Activated CD8-positive, alpha-beta memory T cell treated with anti-CD3 and anti-CD28 coated beads, Interleukin-2, amount 50 U/mL, for 24 hours (primary cell): ENCODE results near the gene NAV2.

Experiments
- DNase-seq: peaks from one replicate; pipeline ENCODE4 v3.0.0-alpha.2; 2020; ENCODE audit errors: extremely low read depth

The NAV2 gene

DNA sequence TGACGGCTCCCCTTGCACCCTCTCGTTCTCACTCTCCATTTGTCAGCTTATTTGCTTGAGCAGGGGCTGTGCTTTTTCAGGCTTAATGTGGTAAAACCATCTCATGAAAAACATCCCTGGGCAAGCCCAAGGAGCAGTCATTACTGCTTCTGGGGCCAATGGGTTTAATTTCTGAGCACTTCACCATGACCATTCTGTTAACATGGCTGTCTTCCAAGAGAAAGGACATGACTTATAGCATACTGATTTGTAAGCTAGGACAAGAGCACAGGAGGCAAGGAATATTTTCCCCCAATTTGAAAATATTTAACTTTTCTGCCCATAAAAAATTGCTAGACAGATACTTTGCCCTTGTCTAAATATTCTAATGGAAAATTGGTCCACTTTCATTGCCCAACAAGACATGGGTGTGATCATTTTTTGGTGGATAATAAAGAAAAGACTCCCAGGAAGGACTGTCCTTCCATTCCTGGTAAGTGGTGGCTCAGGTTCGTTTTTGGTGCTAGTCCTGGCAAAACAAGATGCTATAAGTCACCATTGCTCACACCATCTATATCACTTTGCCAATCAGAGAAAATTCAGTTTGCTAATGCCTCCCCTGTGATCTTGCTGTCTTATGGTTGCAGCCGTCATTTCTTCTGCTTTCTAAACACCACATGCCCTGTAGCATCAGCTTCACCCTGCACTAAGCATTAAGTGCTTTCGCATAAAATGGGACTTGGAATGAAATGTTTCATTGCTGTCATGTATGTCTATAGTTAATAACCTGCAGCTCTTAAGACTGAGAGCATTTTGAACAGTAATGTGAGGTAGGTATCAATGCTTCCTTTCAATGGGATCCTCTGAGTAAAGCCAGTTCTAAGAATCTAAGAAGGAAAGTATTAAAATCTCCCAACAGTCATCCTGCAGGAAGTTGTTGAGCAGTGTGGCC lies 339.1 kb downstream of the NAV2 start:
- DNase-seq = no peak

- no peak for DNase-seq
Measured at GRCh38 chr11:20053572-20053971, 340.9 kb downstream of the NAV2 start.

GRCh38 chr11:20054584-20054983 lies 341.9 kb downstream of the NAV2 start:
- DNase-seq = no peak

DNA sequence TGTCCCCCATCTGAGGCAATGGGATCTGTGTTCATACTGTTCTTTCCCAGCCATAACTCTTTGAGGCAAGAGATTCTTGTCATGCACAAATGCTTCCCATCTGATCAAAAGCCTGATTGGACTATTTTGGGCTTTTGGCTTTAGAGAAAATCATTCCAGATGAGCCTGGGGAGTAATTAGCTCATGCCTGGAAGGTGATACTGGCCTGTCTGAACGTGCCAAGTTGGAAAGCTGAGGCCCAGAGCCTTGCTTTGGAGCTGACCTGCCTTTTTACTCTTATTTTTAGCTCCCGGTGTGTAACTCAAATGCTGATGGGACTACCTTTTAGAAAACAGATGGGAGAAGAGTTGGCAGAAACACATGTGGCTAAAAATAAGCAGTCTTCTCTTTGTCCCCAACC lies 342.7 kb downstream of the NAV2 start:
- DNase-seq = no peak

- DNase-seq = no peak
Measured at GRCh38 chr11:20056109-20056949, 343.7 kb downstream of the NAV2 start.

DNA sequence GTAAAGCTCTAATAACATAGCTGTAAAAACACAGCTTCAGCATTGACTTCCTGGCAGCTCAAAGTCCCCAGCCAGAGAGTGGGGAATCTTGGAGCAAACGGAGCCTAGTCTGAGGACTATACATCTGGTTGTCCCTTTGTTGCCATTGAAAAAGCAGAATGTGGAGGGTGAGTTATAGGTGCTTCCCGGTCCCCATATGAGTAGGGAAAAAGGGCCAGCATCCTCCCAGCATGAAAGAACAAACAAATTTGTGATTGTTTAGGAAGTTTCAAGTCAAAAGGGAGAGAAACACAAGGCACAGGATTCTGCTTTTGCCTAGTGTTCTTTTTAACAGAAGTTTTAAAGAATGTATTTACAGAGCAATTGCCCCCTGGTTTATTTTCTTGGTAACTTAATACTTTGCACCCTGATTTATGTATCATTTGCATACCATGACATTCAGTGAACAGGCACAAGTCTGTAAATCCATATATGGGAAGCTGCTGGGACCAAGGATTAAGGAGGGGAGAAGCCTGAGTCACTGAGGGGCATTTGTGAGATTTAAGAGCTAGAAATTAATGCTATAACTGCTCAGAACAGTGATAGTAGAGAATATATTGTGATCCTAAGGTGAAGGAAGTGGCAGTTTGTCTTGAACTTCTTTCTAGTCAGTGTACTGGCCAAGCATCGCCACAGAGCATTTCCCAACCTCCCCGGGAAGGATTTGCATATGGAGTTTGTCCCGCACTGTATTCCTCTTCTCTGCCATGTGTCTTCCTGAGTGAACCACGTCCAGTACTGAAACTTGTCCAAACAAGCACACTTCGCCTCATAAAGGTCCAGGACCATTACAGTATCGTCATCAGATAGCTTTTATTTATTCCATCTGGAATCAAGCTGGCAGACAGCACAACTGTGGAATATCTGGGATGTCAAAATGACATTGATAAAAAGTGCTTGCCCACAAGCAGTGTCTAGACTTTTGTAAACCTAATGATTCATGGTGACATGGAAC lies 344.6 kb downstream of the NAV2 start:
- DNase-seq = no peak

GRCh38 chr11:20058749-20059458 lies 346.3 kb downstream of the NAV2 start:
- no peak for DNase-seq

DNA sequence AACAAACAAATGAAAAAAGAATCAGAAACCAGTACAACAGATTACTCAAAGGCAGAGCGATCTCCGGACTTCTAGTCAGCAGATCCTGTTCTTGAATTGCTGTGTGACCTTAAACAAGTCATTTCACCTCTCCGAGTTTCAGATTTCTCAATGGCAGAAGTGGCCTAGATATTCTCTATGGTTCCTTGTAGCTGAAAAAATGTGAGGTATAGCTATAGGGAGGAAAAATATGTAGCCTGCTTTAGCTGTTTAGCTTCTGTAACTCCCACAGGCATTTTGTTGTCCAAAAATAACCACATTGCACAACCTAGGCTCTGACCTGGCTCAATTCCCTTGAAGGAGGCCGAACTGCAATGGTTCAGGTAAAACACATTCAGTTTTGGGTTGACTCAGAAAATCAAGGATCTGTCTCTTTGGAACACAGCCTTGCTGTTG lies 347.0 kb downstream of the NAV2 start:
- no peak for DNase-seq

DNA sequence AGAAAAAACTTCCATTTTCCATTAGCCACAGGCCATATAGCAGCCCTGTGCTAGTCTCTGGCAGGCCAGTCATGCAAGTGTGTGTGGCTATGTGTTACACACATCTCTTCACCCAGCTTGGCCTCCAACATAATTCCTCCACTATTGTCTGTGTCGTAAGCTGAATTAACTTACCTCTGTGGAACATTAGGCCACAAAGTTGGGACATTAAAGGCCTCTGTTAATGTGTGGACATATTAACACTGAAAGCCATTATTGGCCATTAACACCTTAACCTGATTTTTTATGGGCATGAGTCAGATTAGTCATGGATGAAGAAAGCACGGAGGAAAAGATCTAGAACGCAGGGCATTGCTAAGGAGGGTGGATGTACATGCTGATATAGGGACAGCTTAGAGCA lies 347.5 kb downstream of the NAV2 start:
- DNase-seq = no peak

- DNase-seq = no peak
Measured at GRCh38 chr11:20060647-20061205, 348.1 kb downstream of the NAV2 start.

DNA sequence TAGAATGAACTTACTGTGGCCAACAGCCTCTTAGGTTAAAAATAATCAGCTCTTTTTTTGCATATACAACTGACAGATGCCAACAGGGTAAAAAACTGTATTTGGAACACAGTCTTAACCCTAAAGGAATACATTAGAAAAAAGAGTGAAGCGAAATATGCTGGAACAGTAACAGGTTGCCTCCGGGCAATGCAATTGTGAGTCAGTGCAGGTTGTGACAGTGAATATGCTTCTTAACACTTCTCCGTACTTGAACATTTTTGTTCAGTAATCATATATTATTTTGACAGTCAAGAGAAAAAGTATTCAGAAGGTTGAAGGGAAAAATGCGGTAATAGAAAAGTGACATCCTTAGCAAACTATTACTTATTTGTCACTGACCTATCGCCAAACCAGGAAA lies 349.1 kb downstream of the NAV2 start:
- no peak for DNase-seq

GRCh38 chr11:20064961-20065405 lies 352.3 kb downstream of the NAV2 start:
- DNase-seq = no peak

DNA sequence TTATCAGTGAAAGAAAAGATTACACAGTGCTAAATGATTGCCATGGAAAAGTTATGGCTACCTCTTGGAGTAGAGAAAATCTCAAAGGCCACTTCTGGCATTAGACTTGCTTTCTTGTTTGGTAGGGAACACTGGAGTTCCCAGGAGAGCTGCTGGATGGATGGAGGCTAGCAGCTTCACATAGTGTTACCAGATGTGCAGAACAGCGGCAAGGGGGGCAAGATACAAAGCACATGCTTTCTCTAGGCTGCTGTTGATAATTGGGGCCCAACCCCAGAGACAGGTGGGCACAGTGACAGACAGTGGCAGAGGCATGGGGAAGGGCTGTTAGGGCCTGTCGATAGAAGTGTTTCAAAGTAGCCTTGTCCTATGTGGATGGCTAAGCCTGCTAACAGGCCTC lies 352.8 kb downstream of the NAV2 start:
- DNase-seq = no peak

- no peak for DNase-seq
Measured at GRCh38 chr11:20066013-20066782, 353.6 kb downstream of the NAV2 start.

GRCh38 chr11:20066783-20067156 lies 354.1 kb downstream of the NAV2 start:
- no peak for DNase-seq

DNA sequence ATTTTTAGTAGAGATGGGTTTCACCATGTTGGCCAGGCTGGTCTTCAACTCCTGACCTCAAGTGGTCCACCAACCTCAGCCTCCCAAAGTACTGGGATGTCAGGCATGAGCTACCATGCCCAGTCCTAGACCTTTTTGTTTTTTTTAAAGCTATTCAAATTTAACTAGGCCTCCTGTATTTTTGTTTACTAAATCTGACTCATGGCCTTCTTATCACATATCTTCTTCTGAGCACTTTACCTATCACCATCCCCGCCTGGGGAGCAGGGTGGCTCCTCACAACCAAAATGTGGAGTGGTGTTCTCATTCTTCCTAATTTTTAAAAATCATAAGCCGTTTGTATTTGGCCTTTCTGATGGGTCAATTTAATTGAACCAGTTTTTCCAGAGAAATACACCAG lies 355.0 kb downstream of the NAV2 start:
- DNase-seq = no peak

DNA sequence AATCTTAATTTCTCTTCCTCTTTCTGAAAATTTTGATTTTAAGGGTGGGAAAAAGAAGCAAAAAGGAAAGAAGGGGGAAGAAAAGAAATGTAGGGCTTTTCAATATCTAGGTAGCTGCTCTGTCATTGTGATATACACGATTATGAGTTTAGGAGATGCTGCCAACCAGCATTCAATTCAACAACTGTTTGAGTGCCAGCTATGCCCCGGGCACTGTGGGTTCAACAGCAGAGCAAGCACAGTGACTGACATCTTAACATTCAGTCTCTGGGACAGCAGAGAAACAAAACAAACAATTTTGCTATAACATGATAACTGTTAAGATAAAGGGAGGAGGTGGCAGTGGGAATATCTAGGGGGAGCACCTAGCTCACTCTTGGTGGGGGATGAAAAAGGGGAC lies 356.1 kb downstream of the NAV2 start:
- DNase-seq = no peak

DNA sequence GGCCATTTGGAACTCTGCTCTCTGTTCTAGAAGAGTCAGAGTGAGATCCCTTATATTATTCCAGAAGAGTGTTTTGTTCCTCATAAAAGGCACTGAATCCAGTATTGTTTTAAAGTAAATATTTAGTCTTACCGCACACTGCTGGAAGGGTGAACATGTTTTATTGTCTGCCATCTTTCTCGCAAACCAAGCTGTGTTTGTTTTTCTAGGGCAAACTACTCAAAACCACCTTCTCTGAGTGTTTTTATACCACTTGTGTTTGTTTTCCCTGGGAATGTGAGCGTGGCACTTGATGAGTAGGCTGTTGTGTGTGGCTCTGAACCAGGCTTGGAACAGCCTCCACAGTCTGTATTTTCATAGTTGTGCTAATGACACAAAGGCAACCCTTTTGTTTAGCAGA lies 357.8 kb downstream of the NAV2 start:
- no peak for DNase-seq

DNA sequence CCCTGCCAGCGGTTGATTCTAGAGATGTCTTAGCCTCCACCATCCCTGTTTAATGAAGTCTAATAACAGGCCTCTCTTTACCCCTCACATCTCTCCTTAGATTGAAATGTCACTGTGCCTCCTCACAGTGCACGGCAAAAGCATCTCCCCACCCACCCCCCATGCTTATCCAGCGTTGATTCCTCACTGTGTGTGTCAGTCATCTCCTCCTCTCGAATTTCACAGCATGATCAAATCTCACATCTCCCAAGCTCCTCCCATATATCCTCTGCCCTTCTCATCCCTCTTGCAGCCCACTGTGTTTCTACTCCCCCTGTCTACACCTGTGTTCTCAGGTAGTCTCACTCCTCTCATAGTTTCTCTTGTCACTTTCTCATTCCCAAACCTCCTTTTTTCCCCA lies 363.0 kb downstream of the NAV2 start:
- DNase-seq = no peak

- no peak for DNase-seq
Measured at GRCh38 chr11:20078846-20079245, 366.2 kb downstream of the NAV2 start.
